NCI-H82 treated with DMSO at 0.1 percent for 48 hours (cell line): ENCODE results near the gene ACOT11.

ENCODE experiments used
- DNase-seq: peaks from one replicate; lab custom pipeline; 2025; ENCODE audit not compliant: unreplicated experiment; lab: John Stamatoyannopoulos, UW

Gene ACOT11

DNA sequence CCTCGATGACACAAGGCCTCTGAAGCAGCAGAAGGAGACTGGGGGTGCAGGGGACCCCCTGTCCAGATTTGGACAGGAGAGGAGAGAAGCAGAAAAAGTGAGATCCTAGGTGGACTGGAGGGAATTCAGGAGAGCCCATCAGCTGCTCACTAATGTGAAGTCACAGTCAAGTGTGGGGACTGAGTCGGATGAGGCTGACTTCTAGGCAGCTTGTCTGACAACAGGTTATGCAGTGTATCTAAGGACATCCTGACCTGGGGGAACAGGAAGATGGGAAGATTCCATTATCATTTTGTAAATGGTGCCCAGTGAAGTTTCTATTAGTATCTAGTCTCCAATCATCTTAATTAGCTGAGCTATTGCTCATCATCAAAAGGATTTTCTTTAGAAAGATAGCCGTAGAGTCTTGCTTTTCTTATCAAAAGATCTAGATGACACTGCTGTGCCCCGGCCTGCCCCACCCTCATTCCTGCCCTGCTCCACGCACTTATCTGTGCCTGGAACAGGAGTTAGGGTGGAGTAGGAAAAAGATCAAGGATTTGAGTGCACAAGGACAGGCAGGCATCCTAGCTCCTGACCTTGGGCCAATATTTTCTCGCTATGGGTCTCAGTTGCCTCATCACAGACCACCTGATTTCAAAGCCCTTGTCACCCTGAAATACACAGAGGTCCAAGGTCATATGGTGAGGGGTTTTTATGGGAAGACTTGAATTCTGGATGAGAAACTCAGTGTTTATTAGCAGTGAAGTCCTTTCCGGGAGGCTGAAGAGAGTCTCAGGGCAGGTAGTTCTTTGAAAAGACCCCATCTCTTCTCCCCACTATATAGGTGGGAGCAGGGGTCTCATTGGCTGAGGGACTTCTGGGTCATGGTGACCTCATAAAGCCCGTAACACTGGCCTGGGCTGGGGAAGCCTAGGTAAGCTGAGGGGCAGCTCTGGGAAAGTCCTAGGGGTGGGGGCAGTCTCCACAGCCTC lies 93.1 kb downstream of the ACOT11 start, which contains the start of gene MROH7:
Gene MROH7, plus strand, starts transcription at position 924 of the 974 bp plus-strand sequence. CDS start 11,141 bp downstream, outside the sequence.
- no peak for DNase-seq

DNA sequence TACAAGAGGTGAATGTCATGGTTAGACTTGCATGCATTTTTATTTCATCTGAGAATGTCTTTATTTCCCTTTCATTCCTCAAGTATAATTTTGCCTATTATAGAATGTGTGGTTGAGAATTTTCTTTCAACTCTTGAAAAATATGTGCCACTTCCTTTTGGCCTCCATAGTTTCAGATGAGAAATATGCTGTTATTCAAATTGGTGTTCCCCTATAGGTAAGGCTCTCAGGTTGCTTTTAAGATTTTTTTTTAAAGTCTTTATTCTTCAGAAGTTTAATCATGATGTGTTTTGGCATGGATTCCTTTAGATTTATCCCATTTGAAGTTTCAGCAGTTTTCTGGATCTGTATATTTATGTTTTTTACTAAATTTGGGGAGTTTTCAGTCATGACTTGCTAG lies 95.7 kb downstream of the ACOT11 start:
- DNase-seq, result no peak

DNA sequence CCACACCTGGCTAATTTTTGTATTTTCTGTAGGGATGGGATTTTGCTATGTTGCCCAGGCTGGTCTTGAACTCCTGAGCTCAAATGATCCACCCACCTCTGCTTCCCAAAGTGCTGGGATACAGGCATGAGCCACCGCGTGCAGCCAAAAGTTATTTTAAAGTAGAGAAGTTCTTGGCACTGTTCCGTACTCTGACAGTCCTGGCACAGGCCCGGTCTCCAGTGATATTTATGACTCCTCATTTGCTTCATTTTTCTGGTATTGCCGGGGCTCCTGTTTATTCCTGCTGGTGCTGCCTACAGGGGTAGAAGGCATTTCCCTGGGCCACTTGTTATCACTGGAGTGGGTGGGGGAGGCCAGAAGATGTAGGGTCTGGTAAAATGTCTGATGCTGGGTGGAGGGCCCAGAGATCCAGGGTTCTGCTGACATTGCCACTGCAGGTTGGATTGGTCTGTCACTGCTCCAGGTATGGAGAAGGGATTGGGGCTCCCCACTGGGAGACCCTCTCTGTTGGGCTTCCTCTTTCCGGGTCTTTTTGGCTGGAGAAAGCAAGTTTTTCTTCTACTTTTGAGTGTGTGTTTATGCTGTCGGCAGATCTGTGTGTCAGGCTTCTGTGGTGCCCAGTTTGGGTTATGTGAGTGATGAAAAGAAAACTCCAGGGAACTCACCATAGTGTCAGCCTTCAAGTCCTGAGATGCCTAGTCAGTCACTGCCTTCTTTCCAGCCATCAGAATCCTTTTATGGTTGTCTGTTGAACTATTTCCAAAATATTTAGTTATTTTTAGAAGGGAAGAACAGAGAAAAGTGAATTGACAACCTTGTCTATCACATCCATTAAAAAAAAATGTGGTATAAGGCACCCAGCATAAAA lies 98.0 kb downstream of the ACOT11 start:
- DNase-seq, result no peak

DNA sequence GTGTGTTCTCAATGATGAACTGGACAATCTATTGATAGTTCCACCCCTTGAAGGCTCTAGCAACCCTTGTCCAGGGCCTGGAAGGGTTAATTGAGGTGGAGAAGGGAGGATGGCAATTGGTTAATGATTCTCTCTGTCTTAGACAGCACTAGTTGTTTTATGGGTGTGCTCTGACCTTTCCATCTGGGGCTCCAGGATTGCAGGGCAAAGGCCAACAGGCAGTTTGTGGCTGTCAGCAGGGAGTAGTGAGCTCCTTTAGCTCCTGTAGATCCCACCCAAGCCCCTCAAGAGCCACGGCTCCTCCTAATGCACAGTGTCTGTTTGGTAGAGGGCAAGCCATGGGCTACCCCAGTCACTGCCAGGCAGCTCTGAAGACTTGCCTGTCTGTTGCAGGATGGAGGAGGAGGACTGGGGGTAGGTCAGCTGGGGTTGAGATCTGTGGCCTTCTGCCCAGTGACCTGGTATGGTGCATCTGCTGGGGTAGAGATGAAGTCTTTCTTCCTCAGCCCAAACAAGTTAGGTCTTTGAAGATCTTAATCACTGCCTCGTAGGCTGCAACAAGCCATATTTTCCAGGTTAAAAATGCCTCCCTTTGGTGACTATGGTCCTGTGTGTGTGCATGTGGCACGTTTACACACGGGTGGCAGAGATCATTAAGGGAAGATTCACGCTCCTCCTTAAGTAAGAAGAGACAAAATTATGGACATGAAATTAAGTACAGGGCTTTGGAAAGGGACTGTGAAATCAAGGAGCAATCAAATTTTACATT lies 101.3 kb downstream of the ACOT11 start:
- no peak for DNase-seq

DNA sequence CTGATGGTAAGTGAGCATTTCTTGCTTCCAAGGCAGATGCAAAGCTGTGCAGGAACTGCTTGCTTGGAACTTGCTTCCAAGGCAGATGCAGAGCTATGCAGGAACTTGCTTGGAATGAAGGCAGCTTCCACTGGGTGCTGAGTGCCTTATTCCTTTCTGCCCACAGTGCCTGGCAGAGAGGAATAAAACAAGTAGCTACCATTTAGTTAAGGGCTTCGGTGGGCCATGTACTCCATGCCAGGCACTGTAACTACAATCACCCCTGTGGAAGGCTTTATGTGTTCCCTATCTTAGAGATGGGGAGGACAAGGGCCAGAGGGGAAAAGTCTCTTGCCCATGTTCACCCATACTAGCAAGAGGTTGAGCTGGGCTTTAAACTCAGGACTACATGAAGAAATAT lies 101.9 kb downstream of the ACOT11 start:
- DNase-seq, result no peak

DNA sequence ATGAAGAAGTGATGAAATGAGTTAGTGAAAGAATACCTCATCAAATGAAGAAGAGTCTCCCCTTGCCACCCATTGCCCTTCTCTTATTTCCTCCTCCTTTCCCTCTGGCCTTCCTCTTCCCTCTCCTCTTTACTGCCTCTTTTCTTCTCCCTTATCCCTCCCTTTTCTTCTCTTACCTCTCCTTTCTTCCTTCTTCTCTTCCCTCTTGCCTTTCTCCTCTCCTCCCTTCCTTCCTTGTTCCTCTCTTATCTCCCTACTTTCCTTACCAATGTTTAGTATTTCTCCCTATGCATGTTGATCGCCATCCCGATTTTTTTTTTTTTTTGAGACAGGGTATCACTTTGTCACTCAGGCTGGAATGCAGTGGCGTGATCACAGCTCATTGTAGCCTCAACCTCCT lies 102.4 kb downstream of the ACOT11 start:
- no peak for DNase-seq

DNA sequence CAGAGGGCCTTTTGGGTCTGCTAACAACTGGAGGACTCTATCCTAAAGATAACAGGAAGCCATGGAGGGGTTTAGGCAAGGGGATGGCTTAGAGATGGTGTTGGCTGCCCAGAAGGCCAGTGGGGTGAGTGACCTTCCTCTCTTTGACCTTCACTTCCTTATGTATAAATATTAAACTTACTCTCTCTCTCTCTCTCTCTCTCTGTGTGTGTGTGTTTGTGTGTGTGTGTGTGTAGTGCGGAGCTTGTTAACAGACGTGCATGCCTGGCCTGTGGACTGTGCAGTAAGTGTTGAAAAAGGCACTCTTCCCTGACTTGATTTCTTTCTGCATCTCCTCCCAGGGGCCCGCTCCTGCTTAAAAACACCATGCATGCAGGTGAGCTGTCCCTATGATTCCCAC lies 103.6 kb downstream of the ACOT11 start:
- no peak for DNase-seq

DNA sequence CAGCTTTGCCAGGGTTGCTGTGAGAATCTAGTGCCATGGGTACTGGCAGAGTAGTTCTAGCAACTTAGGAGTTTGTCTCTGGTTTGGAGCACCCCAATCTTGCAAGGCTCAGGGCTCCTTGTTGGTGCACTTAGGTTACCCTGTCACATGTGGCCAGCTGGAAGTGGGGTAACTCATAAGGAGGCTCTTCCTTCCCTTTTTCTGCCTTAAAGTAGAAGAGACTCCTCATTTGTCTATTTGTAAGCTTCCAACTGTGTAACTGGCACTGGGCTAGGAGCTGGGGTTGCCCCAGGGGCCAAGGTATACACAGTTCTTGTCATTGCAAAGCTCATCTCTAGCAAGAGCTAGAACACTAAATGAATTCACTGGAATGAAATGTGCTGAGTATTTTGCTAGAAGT lies 104.1 kb downstream of the ACOT11 start:
- DNase-seq, result no peak

DNA sequence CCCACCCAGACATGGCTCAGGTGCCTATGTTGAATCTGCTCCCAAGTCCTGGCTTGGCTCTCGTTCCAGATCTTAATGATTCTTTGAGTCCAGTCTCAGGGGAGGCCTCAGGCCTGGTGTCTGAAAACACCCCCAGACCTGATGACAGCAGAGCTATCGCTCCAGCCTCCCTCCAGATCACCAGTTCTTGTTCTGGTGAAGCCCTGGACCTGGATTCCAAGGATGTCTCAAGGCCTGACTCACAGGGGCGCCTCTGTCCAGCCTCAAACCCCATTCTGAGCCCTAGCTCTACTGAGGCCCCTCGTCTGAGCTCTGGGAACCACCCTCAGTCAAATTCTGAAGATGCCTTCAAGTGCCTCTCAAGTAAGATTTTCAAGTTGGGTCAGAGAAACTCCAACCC lies 105.0 kb downstream of the ACOT11 start:
- DNase-seq, result no peak

DNA sequence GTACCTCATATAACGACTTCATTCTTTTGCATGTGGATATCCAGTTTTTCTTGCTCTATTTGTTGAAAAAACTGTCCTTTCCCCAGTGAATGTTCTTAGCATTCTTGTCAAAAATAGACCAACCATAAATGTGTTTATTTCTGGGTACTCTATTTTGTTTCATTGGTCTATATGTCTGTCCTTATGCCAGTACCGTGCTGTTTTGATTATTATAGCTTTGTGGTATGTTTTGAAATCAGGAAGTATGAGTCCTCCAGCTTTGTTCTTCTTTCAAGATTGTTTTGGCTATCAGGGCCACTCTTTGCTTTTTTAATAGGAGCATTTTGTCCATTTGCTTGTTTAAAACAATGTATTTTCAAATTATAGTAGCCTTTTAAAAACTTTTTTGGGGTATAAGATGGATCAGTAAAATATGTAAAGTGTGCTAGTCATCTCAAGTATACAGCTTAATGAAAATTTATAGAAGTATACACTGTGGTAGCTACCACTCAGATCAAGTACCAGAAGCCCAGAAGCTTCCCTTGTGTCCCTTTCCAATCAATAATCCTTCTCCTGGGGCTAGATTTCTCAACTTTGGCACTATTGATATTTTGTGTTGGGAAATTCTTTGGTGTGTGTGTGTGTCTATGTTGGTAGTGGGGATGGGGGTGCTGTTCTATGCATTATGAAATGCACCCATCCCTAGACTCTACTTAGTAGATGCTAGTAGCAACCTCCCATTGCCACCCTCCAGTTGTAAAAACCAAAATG lies 110.3 kb downstream of the ACOT11 start:
- DNase-seq, result no peak
